H1 (cell line): ENCODE results near the gene SRM.

ENCODE experiments used
- RNF2 ChIP-seq: fragments of 200-900, 300-1000 bp; sonication (generic); IDR thresholded peaks from 2 replicates; pipeline ENCODE4 v1.7.1; 2016; ENCODE audit warnings: borderline replicate concordance, low read depth, mild to moderate bottlenecking, antibody characterized with exemption, low read length; ENCODE audit not compliant: poor library complexity, severe bottlenecking; ENCODE audit errors: missing control alignments
- TF ChIP-seq, protein P1 (sequence below), 3 experiments: IDR thresholded peaks; 1 replicate in 2 of 3; 2 replicates in 1 of 3; pipeline versions ENCODE4 v1.5.1 to v1.6.1; 2011; ENCODE audit warnings: low read length in 3 of 3, mild to moderate bottlenecking in 3 of 3, inconsistent platforms in 2 of 3, low read depth in 1 of 3, moderate library complexity in 1 of 3; ENCODE audit not compliant: insufficient read depth in 1 of 3; ENCODE audit errors: control extremely low read depth in 1 of 3

DNA sequence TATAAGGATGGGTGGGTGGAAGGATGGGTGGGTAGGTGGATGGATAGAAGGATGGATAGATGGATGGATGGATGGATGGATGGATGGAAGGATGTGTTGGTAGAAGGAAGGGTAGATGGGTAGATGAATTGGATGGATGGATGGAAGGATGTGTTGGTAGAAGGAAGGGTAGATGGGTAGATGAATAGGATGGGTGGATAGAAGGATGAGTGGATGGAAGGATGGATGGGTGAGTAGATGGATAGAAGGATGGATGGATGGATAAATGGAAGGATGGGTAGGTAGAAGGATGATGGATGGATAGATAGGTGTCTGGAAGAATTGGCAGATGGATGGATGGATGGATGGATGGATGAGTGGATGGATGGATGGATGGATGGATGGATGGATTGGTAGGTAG, 18.8 kb downstream of the SRM start:
- TF ChIP-seq, protein P1, sequence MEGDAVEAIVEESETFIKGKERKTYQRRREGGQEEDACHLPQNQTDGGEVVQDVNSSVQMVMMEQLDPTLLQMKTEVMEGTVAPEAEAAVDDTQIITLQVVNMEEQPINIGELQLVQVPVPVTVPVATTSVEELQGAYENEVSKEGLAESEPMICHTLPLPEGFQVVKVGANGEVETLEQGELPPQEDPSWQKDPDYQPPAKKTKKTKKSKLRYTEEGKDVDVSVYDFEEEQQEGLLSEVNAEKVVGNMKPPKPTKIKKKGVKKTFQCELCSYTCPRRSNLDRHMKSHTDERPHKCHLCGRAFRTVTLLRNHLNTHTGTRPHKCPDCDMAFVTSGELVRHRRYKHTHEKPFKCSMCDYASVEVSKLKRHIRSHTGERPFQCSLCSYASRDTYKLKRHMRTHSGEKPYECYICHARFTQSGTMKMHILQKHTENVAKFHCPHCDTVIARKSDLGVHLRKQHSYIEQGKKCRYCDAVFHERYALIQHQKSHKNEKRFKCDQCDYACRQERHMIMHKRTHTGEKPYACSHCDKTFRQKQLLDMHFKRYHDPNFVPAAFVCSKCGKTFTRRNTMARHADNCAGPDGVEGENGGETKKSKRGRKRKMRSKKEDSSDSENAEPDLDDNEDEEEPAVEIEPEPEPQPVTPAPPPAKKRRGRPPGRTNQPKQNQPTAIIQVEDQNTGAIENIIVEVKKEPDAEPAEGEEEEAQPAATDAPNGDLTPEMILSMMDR (IDR thresholded peaks at IDR 0.05; ENCODE audit: control extremely low read depth in 1 of 3, insufficient read depth in 1 of 3, low read depth in 1 of 3, low read length in 3 of 3) = no peak
- no peak for TF ChIP-seq RNF2
